OCI-LY1 (cell line): Measurements from ENCODE around the gene CD70.
"Not testable (repeated sequence)": the region's sequence is repeated elsewhere in the genome, so short reads cannot be mapped to it uniquely, and the experiment has no call there.

ENCODE experiments used
- CTCF ChIP-seq: fragments of 200-600 bp; sonication (generic), shearing (Covaris generic); IDR thresholded peaks from 2 replicates; pipeline ENCODE4 v1.5.1; 2017; ENCODE audit warnings: mild to moderate bottlenecking, antibody characterized with exemption, low read length, moderate library complexity, mixed read lengths
- EZH2 ChIP-seq: fragments of 200-600 bp; sonication (generic), shearing (Covaris generic); IDR thresholded peaks from 2 replicates; pipeline ENCODE4 v1.8.0; 2017; ENCODE audit warnings: borderline replicate concordance, mixed run types, mild to moderate bottlenecking, antibody characterized with exemption, low read length, moderate library complexity, mixed read lengths

- not testable (repeated sequence) for TF ChIP-seq EZH2, CTCF
Observed at GRCh38 chr19:6598254-6598892, 7.4 kb upstream of the CD70 start.
